Astrocyte (in vitro differentiated cells and primary cell): ENCODE results near the gene MCMBP.

Source experiments
- EZH2 ChIP-seq: IDR thresholded peaks from 2 replicates; pipeline ENCODE4 v1.6.1; 2012; ENCODE audit warnings: mild to moderate bottlenecking, low read length, inconsistent platforms; ENCODE audit not compliant: insufficient read depth
- TF ChIP-seq, protein P1 (sequence below): IDR thresholded peaks from 2 replicates; pipeline ENCODE4 v1.5.1; 2011; ENCODE audit warnings: low read depth, mild to moderate bottlenecking, inconsistent platforms, low read length, moderate library complexity; ENCODE audit not compliant: insufficient read depth

DNA sequence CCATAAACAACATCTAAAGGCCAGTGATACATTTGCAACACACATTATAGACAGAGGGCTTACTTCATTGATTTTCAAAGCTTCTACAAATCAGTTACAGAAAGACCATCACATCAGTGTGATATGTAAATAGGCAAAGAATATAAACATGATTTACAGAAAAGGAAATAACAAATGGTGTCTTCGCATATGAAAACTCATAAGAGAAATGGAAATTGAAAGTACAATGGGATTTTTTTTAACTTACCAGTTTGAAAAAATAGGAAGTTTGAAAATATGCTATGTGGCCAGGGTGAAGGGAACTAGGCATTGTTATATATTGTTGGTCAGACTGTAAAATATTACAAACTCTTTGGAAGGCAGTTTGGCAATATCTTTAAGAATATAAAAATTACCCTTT, 47.2 kb upstream of the MCMBP start:
- TF ChIP-seq, protein P1, sequence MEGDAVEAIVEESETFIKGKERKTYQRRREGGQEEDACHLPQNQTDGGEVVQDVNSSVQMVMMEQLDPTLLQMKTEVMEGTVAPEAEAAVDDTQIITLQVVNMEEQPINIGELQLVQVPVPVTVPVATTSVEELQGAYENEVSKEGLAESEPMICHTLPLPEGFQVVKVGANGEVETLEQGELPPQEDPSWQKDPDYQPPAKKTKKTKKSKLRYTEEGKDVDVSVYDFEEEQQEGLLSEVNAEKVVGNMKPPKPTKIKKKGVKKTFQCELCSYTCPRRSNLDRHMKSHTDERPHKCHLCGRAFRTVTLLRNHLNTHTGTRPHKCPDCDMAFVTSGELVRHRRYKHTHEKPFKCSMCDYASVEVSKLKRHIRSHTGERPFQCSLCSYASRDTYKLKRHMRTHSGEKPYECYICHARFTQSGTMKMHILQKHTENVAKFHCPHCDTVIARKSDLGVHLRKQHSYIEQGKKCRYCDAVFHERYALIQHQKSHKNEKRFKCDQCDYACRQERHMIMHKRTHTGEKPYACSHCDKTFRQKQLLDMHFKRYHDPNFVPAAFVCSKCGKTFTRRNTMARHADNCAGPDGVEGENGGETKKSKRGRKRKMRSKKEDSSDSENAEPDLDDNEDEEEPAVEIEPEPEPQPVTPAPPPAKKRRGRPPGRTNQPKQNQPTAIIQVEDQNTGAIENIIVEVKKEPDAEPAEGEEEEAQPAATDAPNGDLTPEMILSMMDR, result no peak
- TF ChIP-seq EZH2, result no peak
